Neural cell (in vitro differentiated cells): Measurements from ENCODE around the gene GSE1. TPM values are rescaled to one million over a fixed set of nuclear protein-coding genes. Genes with fewer than 3 reads are reported as not detected.

Experiments used
- H2AFZ ChIP-seq: fragments of 200-600, 300-800 bp; sonication (generic), shearing (Covaris generic); 2 replicates; pipeline ENCODE4 v1.6.0; 2014; ENCODE audit warnings: low read depth, mild to moderate bottlenecking, antibody characterized with exemption, low read length, moderate library complexity
- H3F3A ChIP-seq: fragments of 200-600 bp; shearing (Covaris generic); 2 replicates; pipeline ENCODE4 v1.6.1; 2016; ENCODE audit warnings: mild to moderate bottlenecking, moderate library complexity, mixed read lengths, antibody characterized with exemption, low read length; ENCODE audit not compliant: insufficient read depth, poor library complexity, severe bottlenecking
- H3K27ac ChIP-seq: fragments of 200-600, 300-800 bp; sonication (generic), shearing (Covaris generic); 2 replicates; pipeline ENCODE4 v1.5.1; 2014; ENCODE audit warnings: mild to moderate bottlenecking, low read length, moderate library complexity
- H3K27me3 ChIP-seq: fragments of 300-800, 200-600 bp; sonication (generic), shearing (Covaris generic); 2 replicates; pipeline ENCODE4 v1.6.0; 2014; ENCODE audit warnings: mild to moderate bottlenecking, low read depth, low read length, moderate library complexity; ENCODE audit not compliant: insufficient read depth
- H3K36me3 ChIP-seq: fragments of 300-800, 200-600 bp; sonication (generic), shearing (Covaris generic); 2 replicates; pipeline ENCODE4 v1.5.1; 2014; ENCODE audit warnings: mild to moderate bottlenecking, antibody characterized with exemption, low read length, moderate library complexity; ENCODE audit not compliant: insufficient read depth
- H3K4me2 ChIP-seq: fragments of 300-800, 200-600 bp; sonication (generic), shearing (Covaris generic); 2 replicates; pipeline ENCODE4 v1.6.0; 2014; ENCODE audit warnings: mild to moderate bottlenecking, low read length
- H3K4me3 ChIP-seq: fragments of 300-800, 200-600 bp; sonication (generic), shearing (Covaris generic); 2 replicates; pipeline ENCODE4 v1.5.1; 2014; ENCODE audit warnings: mild to moderate bottlenecking, low read length, moderate library complexity
- H3K79me2 ChIP-seq: fragments of 200-600 bp; shearing (Covaris generic); replicated peaks from 2 replicates; pipeline ENCODE4 v1.6.0; 2014; ENCODE audit warnings: mild to moderate bottlenecking, low read length, moderate library complexity; ENCODE audit not compliant: insufficient read depth
- H3K9ac ChIP-seq: fragments of 300-800, 200-600 bp; sonication (generic), shearing (Covaris generic); 2 replicates; pipeline ENCODE4 v1.6.1; 2016; ENCODE audit warnings: mild to moderate bottlenecking, low read length, mixed read lengths
- H3K9me2 ChIP-seq: fragments of 200-600 bp; shearing (Covaris generic); 2 replicates; pipeline ENCODE4 v1.6.1; 2016; ENCODE audit warnings: mild to moderate bottlenecking, low read length, mixed read lengths; ENCODE audit not compliant: insufficient read depth
- H3K9me3 ChIP-seq: fragments of 200-600, 300-800 bp; sonication (generic), shearing (Covaris generic); 2 replicates; pipeline ENCODE4 v1.6.1; 2016; ENCODE audit warnings: mild to moderate bottlenecking, mixed run types, low read length, moderate library complexity, mixed read lengths
- H4K20me1 ChIP-seq: fragments of 200-600 bp; shearing (Covaris generic); 2 replicates; pipeline ENCODE4 v1.6.1; 2016; ENCODE audit warnings: mild to moderate bottlenecking, mixed run types; ENCODE audit not compliant: insufficient read depth
- CTCF ChIP-seq: fragments of 450-650 bp; IDR thresholded peaks from 2 replicates; pipeline ENCODE4 v1.5.1; 2014; ENCODE audit warnings: antibody characterized with exemption, mild to moderate bottlenecking, moderate library complexity; ENCODE audit not compliant: poor library complexity, severe bottlenecking
- EP300 ChIP-seq: fragments of 450-650 bp; conservative IDR thresholded peaks from 2 replicates; pipeline ENCODE4 v1.6.1; 2014; ENCODE audit warnings: antibody characterized with exemption, mild to moderate bottlenecking, moderate library complexity; ENCODE audit not compliant: poor library complexity, severe bottlenecking
- EZH2 ChIP-seq: fragments of 200-600, 300-800 bp; shearing (Covaris generic), sonication (generic); IDR thresholded peaks from 2 replicates; pipeline ENCODE4 v1.6.1; 2014; ENCODE audit warnings: antibody characterized with exemption, low read length, borderline replicate concordance, mild to moderate bottlenecking; ENCODE audit not compliant: insufficient read depth, poor library complexity, severe bottlenecking
- MXI1 ChIP-seq: fragments of 450-650 bp; conservative IDR thresholded peaks from 2 replicates; pipeline ENCODE4 v1.6.1; 2014; ENCODE audit warnings: antibody characterized with exemption, mild to moderate bottlenecking; ENCODE audit not compliant: poor library complexity, severe bottlenecking
- POLR2AphosphoS5 ChIP-seq: IDR thresholded peaks from 2 replicates; pipeline ENCODE4 v1.6.1; 2012
- RAD21 ChIP-seq: fragments of 450-650 bp; conservative IDR thresholded peaks from 2 replicates; pipeline ENCODE4 v1.6.1; 2014; ENCODE audit warnings: antibody characterized with exemption, mild to moderate bottlenecking, moderate library complexity
- REST ChIP-seq: IDR thresholded peaks from 2 replicates; pipeline ENCODE4 v1.6.1; 2012; ENCODE audit warnings: borderline replicate concordance
- SMC3 ChIP-seq: fragments of 450-650 bp; conservative IDR thresholded peaks from 2 replicates; pipeline ENCODE4 v1.6.1; 2014; ENCODE audit warnings: antibody characterized with exemption, mild to moderate bottlenecking, moderate library complexity; ENCODE audit not compliant: poor library complexity
- TAF1 ChIP-seq: IDR thresholded peaks from 2 replicates; pipeline ENCODE4 v1.6.1; 2012; ENCODE audit warnings: low read depth
- polyA plus RNA-seq: library from polyadenylated mRNA; depleted of rRNA; stranded (reverse); fragments of >200 nt; gene quantifications from 2 replicates; pipeline ENCODE4 v1.2.3, GENCODE V29; 2014

The GSE1 gene
- polyA plus RNA-seq, 1 donor from 2014 or later: 35.6 TPM

- no peaks in the 10 kb centered on the region for H4K20me1 ChIP-seq
- no peaks in the 10 kb centered on the region for H3K79me2 ChIP-seq
- H3K4me3 ChIP-seq: no peak overlapping the region
- no peak overlapping the region for H3K27ac ChIP-seq
- no peaks in the 10 kb centered on the region for H3K27me3 ChIP-seq
- no peaks in the 10 kb centered on the region for H3K36me3 ChIP-seq
- no peak for TF ChIP-seq SMC3
- no peak for TF ChIP-seq RAD21
- no peak for TF ChIP-seq EZH2
- TF ChIP-seq TAF1: no peak
- no peak for TF ChIP-seq POLR2AphosphoS5
- TF ChIP-seq REST: no peak
- TF ChIP-seq EP300: no peak
- no peak for TF ChIP-seq MXI1
- TF ChIP-seq CTCF: no peak
- no peaks in the 10 kb centered on the region for H3K9me3 ChIP-seq
- H2AFZ ChIP-seq: no peak overlapping the region
- no peak overlapping the region for H3K4me2 ChIP-seq
- H3K9me2 ChIP-seq: no peaks in the 10 kb centered on the region
- H3F3A ChIP-seq: no peaks in the 10 kb centered on the region
- no peak overlapping the region for H3K9ac ChIP-seq
Observed at GRCh38 chr16:85708338-85708737, 95.2 kb downstream of the GSE1 start.

DNA sequence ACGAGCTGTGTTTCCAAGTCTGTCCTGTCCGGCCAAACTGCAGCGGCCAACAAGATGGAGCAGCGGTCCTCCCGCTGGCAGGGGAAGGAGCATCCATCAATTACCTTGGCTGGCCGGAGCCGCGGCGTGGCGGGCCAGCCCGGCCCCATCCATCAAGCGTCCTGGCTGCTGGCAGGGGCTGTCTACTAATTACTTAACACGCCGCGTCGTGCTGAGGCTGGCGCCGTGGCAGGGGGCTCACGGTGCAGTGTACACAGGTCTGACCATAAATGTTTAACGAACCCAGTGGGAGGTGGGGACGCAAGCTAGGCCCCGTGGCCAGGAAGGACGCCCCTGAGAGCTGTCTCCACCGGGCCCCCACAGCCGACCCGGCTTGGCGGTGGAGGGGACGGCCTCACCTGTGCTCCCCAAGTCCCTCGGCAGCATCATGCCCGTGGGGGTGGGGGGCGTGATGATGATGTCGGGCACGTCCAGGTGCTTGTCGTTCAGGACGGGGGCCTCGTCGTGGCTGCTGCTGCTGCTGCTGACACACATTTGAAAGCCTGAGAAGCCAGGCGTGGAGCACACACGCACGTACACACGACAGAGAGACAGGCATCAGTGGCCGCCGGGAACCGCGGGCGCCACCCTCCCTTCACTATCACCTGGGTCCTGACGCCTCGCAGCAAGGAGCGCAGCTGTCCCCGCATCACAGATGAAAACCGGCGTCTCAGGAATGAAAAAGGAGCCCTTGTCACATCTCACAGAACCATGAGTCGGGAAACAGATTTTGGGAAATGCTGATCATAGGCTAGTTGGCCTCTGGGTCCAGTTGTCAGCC, 96.9 kb downstream of the GSE1 start:
- no peaks in the 10 kb centered on the region for H3K79me2 ChIP-seq
- no peaks in the 10 kb centered on the region for H3K9me3 ChIP-seq
- H3K27me3 ChIP-seq: no peaks in the 10 kb centered on the region
- H3K9ac ChIP-seq: peak overlapping the region; percentile 12
- no peaks in the 10 kb centered on the region for H3F3A ChIP-seq
- no peak for TF ChIP-seq RAD21
- no peak for TF ChIP-seq TAF1
- no peak for TF ChIP-seq CTCF
- no peak for TF ChIP-seq SMC3
- TF ChIP-seq EP300: no peak
- TF ChIP-seq REST: no peak
- TF ChIP-seq POLR2AphosphoS5: no peak
- no peak for TF ChIP-seq EZH2
- no peak for TF ChIP-seq MXI1
- no peaks in the 10 kb centered on the region for H4K20me1 ChIP-seq
- H3K36me3 ChIP-seq: no peaks in the 10 kb centered on the region
- H3K4me3 ChIP-seq: no peak overlapping the region
- H3K9me2 ChIP-seq: no peaks in the 10 kb centered on the region
- peak overlapping the region; percentile 12 for H3K27ac ChIP-seq
- H3K4me2 ChIP-seq: no peak overlapping the region
- H2AFZ ChIP-seq: no peak overlapping the region
